K562 (cell line): ENCODE results near the gene USP31. TPM values are rescaled to one million over a fixed set of nuclear protein-coding genes. Genes with fewer than 3 reads are reported as not detected.

ENCODE experiments used
- ATAC-seq: fragments of 200-7000 bp; cut with Tn5 transposase; 3 replicates; pipeline ENCODE4 v1.9.1; 2020; ENCODE audit warnings: moderate library complexity
- BruUV-seq: library from RNA; stranded (reverse); fragments of 400-500 nt; replicated peaks from 2 replicates; lab custom pipeline; 2021; lab: Mats Ljungman, UMichigan
- CTCF ChIA-PET: fragments of 300-600 bp; formaldehyde crosslinking; extraction: SDS; loops from one replicate; lab custom pipeline; 2021; ENCODE audit warnings: low intra/inter-chr PET ratio; lab: Yijun Ruan, JAX
- POLR2A ChIA-PET: fragments of 300-600, 350-650 bp; sonication (Branson Sonifier 250); formaldehyde crosslinking; extraction: SDS; loops from one replicate; lab custom pipeline; 2021; ENCODE audit warnings: antibody characterized with exemption, inconsistent platforms; lab: Yijun Ruan, JAX
- DNase-seq, 4 experiments: peaks; one replicate each; pipeline versions ENCODE4 v3.0.0 to v3.0.0-alpha.2; 2011 to 2018; ENCODE audit warnings: low spot score in 3 of 4, mixed read lengths in 3 of 4; ENCODE audit errors: extremely low read depth in 1 of 4
- FAIRE-seq: peaks from 2 replicates; lab custom pipeline; 2011; peaks lifted over from hg19 to GRCh38; lab: Jason Lieb, UNC
- H2AFZ ChIP-seq: 2 replicates; pipeline ENCODE4 v1.6.0; 2011; ENCODE audit warnings: low read depth, low read length, control low read depth, inconsistent platforms
- H3K27ac ChIP-seq: fragments of 200-600 bp; 3 replicates; pipeline ENCODE4 v1.8.0; 2011; ENCODE audit warnings: low read depth, mild to moderate bottlenecking, control low read depth, inconsistent platforms, low read length, moderate library complexity, mixed read lengths; ENCODE audit errors: extremely low read depth
- H3K27me3 ChIP-seq, 2 experiments: fragments of 300-600 bp in 1 of 2; 2 replicates in 1 of 2; 3 replicates in 1 of 2; pipeline versions ENCODE4 v1.6.0 to v1.8.0; 2011; ENCODE audit warnings: inconsistent platforms in 2 of 2, low read length in 2 of 2, mild to moderate bottlenecking in 1 of 2, mixed read lengths in 1 of 2, moderate library complexity in 1 of 2; ENCODE audit not compliant: control insufficient read depth in 2 of 2, insufficient read depth in 2 of 2
- H3K36me3 ChIP-seq: fragments of 300-600 bp; 3 replicates; pipeline ENCODE4 v1.8.0; 2011; ENCODE audit warnings: mild to moderate bottlenecking, low read length, inconsistent platforms; ENCODE audit not compliant: control insufficient read depth, insufficient read depth
- H3K4me1 ChIP-seq, 2 experiments: fragments of 200-600 bp in 1 of 2; replicated peaks in 1 of 2; 2 replicates in 1 of 2; 3 replicates in 1 of 2; pipeline versions ENCODE4 v1.5.1 to v1.8.0; 2011; ENCODE audit warnings: inconsistent platforms in 2 of 2, low read length in 2 of 2, mild to moderate bottlenecking in 1 of 2, mixed read lengths in 1 of 2, moderate library complexity in 1 of 2; ENCODE audit not compliant: control insufficient read depth in 2 of 2, insufficient read depth in 2 of 2
- H3K4me2 ChIP-seq: 2 replicates; pipeline ENCODE4 v1.6.1; 2011; ENCODE audit warnings: low read length, control low read depth, inconsistent platforms, mixed read lengths; ENCODE audit not compliant: insufficient read depth
- H3K4me3 ChIP-seq: fragments of 200-600 bp; sonication (generic), shearing (Covaris generic); 2 replicates; pipeline ENCODE4 v1.5.1; 2016; ENCODE audit warnings: control low read depth, inconsistent platforms
- H3K79me2 ChIP-seq: fragments of 200-600 bp; 3 replicates; pipeline ENCODE4 v1.8.0; 2011; ENCODE audit warnings: low read length, inconsistent platforms; ENCODE audit not compliant: control insufficient read depth, insufficient read depth
- H3K9ac ChIP-seq, 2 experiments: 2 replicates each; pipeline versions ENCODE4 v1.6.0 to v1.6.1; 2011; ENCODE audit warnings: low read depth in 2 of 2, low read length in 2 of 2, control low read depth in 1 of 2, inconsistent platforms in 1 of 2, mild to moderate bottlenecking in 1 of 2, mixed read lengths in 1 of 2; ENCODE audit not compliant: insufficient read depth in 1 of 2
- H3K9me1 ChIP-seq: one replicate; pipeline ENCODE4 v1.6.0; 2011; ENCODE audit warnings: inconsistent platforms, mild to moderate bottlenecking, low read length, moderate library complexity; ENCODE audit not compliant: control insufficient read depth, insufficient read depth
- H3K9me3 ChIP-seq: replicated peaks from 2 replicates; pipeline ENCODE4 v1.5.1; 2011; ENCODE audit warnings: low read depth, low read length, inconsistent platforms; ENCODE audit not compliant: control insufficient read depth, insufficient read depth
- H4K20me1 ChIP-seq: replicated peaks from 2 replicates; pipeline ENCODE4 v1.6.1; 2011; ENCODE audit warnings: low read length, inconsistent platforms, mixed read lengths; ENCODE audit not compliant: control insufficient read depth, insufficient read depth
- BMI1 ChIP-seq: fragments of 150-350 bp; IDR thresholded peaks from 2 replicates; pipeline ENCODE4 v1.6.1; 2014; ENCODE audit warnings: low read length
- CAMTA2 ChIP-seq: fragments of 250-450 bp; sonication (Bioruptor Pico); conservative IDR thresholded peaks from 2 replicates; pipeline ENCODE4 v1.5.1; 2022
- CHD2 ChIP-seq: IDR thresholded peaks from 2 replicates; pipeline ENCODE4 v1.6.1; 2011; ENCODE audit warnings: low read depth, low read length
- LARP7 ChIP-seq: fragments of 450-650 bp; IDR thresholded peaks from 2 replicates; pipeline ENCODE4 v1.6.1; 2016
- MAX ChIP-seq: sonication (generic); formaldehyde crosslinking; IDR thresholded peaks from 2 replicates; pipeline ENCODE4 v1.9.0; 2022; ENCODE audit warnings: mild to moderate bottlenecking, missing genetic modification reagents
- MYBL2 ChIP-seq, 2 experiments: fragments of 450-650 bp in 1 of 2; sonication (generic) in 1 of 2; formaldehyde crosslinking in 1 of 2; IDR thresholded peaks; 2 replicates each; pipeline versions ENCODE4 v1.6.1 to v1.8.1; 2017 to 2022; ENCODE audit warnings: borderline replicate concordance in 1 of 2, inconsistent platforms in 1 of 2, low read depth in 1 of 2, mild to moderate bottlenecking in 1 of 2, missing genetic modification reagents in 1 of 2, moderate library complexity in 1 of 2
- NCOA6 ChIP-seq: fragments of 450-650 bp; IDR thresholded peaks from 2 replicates; pipeline ENCODE4 v1.6.1; 2017; ENCODE audit warnings: mild to moderate bottlenecking
- NELFE ChIP-seq: IDR thresholded peaks from 2 replicates; pipeline ENCODE4 v1.6.1; 2011; ENCODE audit warnings: mild to moderate bottlenecking; ENCODE audit not compliant: insufficient read depth, insufficient read length
- POLR2A ChIP-seq: fragments of 450-650 bp; conservative IDR thresholded peaks from 2 replicates; pipeline ENCODE4 v1.6.1; 2016
- ZNF311 ChIP-seq: fragments of 250-450 bp; sonication (Bioruptor Pico); IDR thresholded peaks from 2 replicates; pipeline ENCODE4 v1.4.0; 2020; ENCODE audit warnings: mild to moderate bottlenecking, moderate library complexity
- WGBS: fragments of 100-300 bp; shearing (Covaris generic); methylation state at CpG from one replicate; pipeline ENCODE4 v1.1.6; 2016; ENCODE audit warnings: low coverage, mixed read lengths; ENCODE audit not compliant: insufficient coverage; ENCODE audit errors: missing lambda C conversion rate; 5-methylcytosine and 5-hydroxymethylcytosine counted together
- in situ Hi-C: fragments of 300-500 bp; cut with MboI; formaldehyde crosslinking; loops from 4 replicates; pipeline ENCODE4 v1.15.0; 2018; ENCODE audit warnings: inconsistent platforms, mixed read lengths
- intact Hi-C: fragments of 100-400 bp; cut with micrococcal nuclease; formaldehyde crosslinking; loops from 2 replicates; pipeline ENCODE4 v1.14.2; 2022
- polyA plus RNA-seq, 8 experiments: library from polyadenylated mRNA; depleted of rRNA in 4 of 8; stranded (reverse) in 5 of 8; unstranded in 3 of 8; fragments of >200 nt; fragmentation: Nextera tagmentation in 2 of 8; fragmentation: Illumina TruSeq in 1 of 8; extraction: Ambion mirVana in 2 of 8; extraction: Trizol in 1 of 8; gene quantifications; 2 replicates each; pipeline versions ENCODE4 v1.2.1 to v1.2.3, GENCODE V29; 2011 to 2014; ENCODE audit warnings: inconsistent platforms in 1 of 8, missing spikeins in 1 of 8
- total RNA-seq, 7 experiments: library from RNA; depleted of rRNA in 6 of 7; stranded (reverse); fragments of >200 nt in 6 of 7; fragmentation: Illumina TruSeq in 2 of 7; extraction: Trizol in 2 of 7; gene quantifications; 2 replicates each; pipeline versions ENCODE4 v1.2.1 to v1.2.3, GENCODE V29; 2011 to 2021; ENCODE audit warnings: low replicate concordance in 1 of 7

Gene USP31
- total and polyA plus RNA-seq, 9 of the 15 experiments (the other 6 are each of a cell fraction or from before 2014, with no cell fraction given) = 0.56 to 4.9 (median 2.9) TPM

GRCh38 chr16:23062524-23062923, 86.7 kb downstream of the USP31 start:
- Histone ChIP-seq H2AFZ (no peak overlapping the region), H3K27me3 (peaks cover 5 to 19% of the 10 kb centered on the region in 2 experiments; a peak in 3 of 5 replicates), H3K9me1 (no peaks in the 10 kb centered on the region), H4K20me1 (peaks cover 3% of the 10 kb centered on the region; the same call in 1 of the 2 replicates), H3K9me3 (no peaks in the 10 kb centered on the region), H3K36me3 (peaks cover 1% of the 10 kb centered on the region; the same call in 1 of the 3 replicates), H3K79me2 (no peaks in the 10 kb centered on the region), H3K4me3 (no peak overlapping the region), H3K4me1 (no peaks in the 10 kb centered on the region), H3K4me2 (no peak overlapping the region), H3K27ac (no peak overlapping the region), H3K9ac (no peak overlapping the region)
- CTCF ChIA-PET = no interaction called here
- no peak for TF ChIP-seq CAMTA2 (CRISPR knock-in tag)
- no peak for TF ChIP-seq CHD2
- no peak for TF ChIP-seq BMI1
- TF ChIP-seq MYBL2 (IDR thresholded peaks at IDR 0.05; ENCODE audit: low read depth) = no peak
- no peak for TF ChIP-seq MYBL2 (CRISPR knock-in tag; IDR thresholded peaks at IDR 0.05; ENCODE audit: borderline replicate concordance)
- TF ChIP-seq NCOA6 = no peak
- no peak for TF ChIP-seq POLR2A
- TF ChIP-seq NELFE = no peak
- TF ChIP-seq LARP7 = no peak
- no peak for TF ChIP-seq MAX (CRISPR knock-in tag)
- no peak for TF ChIP-seq ZNF311 (CRISPR knock-in tag)
- no peak for ATAC-seq
- no peak for FAIRE-seq
- no peak for DNase-seq
- POLR2A ChIA-PET = no interaction called here
- no TSS peak for BruUV-seq
- in situ Hi-C loops = no loop called here
- intact Hi-C loops = no loop called here
- 46% methylated on average over 5 of the region's 5 CpGs for WGBS
